Thyroid gland (tissue), 4 donors: Measurements from ENCODE around the gene ACVR1.

Source experiments
- POLR2A ChIP-seq, 2 donors: fragments of 450-650 bp; IDR thresholded peaks; one replicate each; pipeline ENCODE4 v1.6.1; 2017; ENCODE audit warnings: antibody characterized with exemption in 2 of 2, mild to moderate bottlenecking in 2 of 2, moderate library complexity in 1 of 2
- TF ChIP-seq, protein P1 (sequence below), 6 experiments: fragments of 200-600 bp in 3 of 6; fragments of 450-650 bp in 3 of 6; sonication (generic) in 3 of 6; IDR thresholded peaks; one replicate each; pipeline ENCODE4 v1.5.1; 2016 to 2019; ENCODE audit warnings: antibody characterized with exemption in 6 of 6, mild to moderate bottlenecking in 2 of 6, inconsistent platforms in 1 of 6, moderate library complexity in 1 of 6

DNA sequence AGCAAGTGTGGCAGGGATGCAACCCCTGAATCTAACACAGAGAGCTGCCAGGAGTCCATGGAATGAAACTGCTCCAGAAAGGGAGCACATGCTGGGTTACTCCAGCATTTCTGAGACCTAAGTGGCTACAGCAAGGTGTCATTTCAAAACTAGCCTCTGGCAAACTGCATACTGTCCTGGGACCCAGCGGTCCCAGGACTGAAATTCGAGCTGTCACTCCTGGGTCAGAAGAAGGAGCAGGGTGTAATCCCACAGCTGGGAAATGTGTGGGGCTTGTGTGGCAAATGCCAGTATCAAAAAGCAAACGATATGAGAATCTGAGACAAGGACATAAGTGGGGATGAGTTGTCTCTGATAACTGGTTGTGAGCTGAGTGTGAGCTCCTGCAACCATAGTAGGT, 177.1 kb downstream of the ACVR1 start:
- TF ChIP-seq, protein P1, sequence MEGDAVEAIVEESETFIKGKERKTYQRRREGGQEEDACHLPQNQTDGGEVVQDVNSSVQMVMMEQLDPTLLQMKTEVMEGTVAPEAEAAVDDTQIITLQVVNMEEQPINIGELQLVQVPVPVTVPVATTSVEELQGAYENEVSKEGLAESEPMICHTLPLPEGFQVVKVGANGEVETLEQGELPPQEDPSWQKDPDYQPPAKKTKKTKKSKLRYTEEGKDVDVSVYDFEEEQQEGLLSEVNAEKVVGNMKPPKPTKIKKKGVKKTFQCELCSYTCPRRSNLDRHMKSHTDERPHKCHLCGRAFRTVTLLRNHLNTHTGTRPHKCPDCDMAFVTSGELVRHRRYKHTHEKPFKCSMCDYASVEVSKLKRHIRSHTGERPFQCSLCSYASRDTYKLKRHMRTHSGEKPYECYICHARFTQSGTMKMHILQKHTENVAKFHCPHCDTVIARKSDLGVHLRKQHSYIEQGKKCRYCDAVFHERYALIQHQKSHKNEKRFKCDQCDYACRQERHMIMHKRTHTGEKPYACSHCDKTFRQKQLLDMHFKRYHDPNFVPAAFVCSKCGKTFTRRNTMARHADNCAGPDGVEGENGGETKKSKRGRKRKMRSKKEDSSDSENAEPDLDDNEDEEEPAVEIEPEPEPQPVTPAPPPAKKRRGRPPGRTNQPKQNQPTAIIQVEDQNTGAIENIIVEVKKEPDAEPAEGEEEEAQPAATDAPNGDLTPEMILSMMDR (IDR thresholded peaks at IDR 0.05) = no peak
- TF ChIP-seq POLR2A (IDR thresholded peaks at IDR 0.05) = no peak
